ENCODE data around the gene ARRDC1.
"Not testable (repeated sequence)": the region's sequence is repeated elsewhere in the genome, so short reads cannot be mapped to it uniquely, and the experiment has no call there.

ARRDC1 gene, protein sequence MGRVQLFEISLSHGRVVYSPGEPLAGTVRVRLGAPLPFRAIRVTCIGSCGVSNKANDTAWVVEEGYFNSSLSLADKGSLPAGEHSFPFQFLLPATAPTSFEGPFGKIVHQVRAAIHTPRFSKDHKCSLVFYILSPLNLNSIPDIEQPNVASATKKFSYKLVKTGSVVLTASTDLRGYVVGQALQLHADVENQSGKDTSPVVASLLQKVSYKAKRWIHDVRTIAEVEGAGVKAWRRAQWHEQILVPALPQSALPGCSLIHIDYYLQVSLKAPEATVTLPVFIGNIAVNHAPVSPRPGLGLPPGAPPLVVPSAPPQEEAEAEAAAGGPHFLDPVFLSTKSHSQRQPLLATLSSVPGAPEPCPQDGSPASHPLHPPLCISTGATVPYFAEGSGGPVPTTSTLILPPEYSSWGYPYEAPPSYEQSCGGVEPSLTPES

DNA sequence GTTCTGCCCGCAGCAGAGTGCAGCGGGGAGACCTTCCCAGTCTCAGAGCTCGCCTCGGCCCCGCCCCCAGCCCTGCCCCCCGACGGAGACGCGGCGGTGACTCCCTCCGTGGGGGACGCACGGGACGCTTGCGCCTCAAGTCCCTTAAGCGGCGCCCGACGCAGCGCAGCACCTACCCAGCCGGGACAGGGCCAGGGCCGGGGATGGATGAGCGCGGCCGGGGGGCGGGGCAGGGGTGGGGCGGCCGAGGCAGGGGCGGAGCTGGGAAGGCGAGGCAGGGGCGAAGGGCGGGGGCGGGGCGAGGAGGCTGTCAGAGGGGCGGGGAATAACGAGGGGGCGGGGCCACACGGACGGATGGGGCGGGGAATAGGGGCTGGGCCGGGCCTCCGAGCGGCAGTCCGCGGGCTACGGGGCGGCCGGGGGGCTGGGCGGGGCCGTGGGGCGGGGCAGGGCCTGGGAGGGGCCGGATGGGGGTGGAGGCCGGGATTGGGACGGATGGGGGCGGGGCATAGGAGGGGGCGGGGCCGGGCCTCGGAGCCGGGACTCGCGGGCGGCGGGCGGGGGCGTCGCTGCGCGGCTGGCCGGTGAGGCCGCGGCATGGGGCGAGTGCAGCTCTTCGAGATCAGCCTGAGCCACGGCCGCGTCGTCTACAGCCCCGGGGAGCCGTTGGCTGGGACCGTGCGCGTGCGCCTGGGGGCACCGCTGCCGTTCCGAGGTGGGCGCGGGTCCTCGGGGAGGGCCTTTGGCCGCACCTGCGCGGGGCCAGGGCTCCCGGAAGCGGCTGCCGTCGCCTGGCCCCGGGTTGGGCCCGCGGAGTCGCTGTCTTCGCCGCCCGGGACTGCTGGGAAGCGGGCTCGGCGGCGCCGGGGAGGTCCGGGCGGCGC, at the start of gene ARRDC1:
Gene ARRDC1 (plus strand): TSS at position 566 of the 884 bp plus-strand sequence. CDS start 32 bp downstream, at position 598.
- DNase-seq (ENCODE audit: low read depth), result no peak

DNA sequence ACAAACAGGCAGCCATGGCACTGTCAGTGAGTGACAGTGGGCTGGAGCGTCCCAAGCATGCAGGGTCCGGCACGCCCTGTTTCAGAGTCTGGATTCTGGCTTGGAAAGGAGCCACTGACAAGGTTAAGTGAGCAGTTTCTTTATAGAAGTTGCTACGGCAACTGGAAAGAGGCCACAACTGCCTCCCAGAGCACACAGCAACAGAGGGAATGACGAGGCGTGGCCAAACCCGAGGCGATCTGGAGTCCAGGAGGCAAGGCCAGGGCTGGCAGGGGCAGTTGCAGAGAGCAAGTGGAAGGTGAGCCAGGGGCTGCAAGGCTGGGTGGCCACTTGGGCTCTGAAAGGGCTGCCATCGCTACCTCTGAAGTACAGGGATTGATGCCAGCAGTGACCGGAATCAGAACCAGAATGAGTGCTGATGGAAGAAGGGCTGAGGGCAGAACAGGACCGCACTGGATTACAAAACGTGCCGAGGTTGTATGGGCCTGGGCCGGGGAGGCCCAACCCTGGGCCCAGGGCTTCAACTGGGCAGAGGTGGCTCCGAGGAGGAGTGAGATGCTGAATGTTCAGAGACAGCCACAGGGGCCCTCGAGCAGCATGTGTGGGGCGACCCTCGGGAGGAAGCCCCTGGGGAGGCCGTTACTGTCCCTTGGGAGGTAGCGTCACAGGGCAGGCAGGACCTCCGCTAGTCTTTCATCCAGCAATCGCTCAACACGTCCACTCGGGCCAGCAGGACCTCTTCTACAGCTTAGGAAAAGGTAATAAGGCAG, 49.2 kb upstream of the ARRDC1 start:
- no peak for DNase-seq (ENCODE audit: low read depth)

- DNase-seq (ENCODE audit: low read depth), result no peak
Observed at GRCh38 chr9:137558127-137558526, 47.4 kb upstream of the ARRDC1 start.

GRCh38 chr9:137564134-137564533, 41.4 kb upstream of the ARRDC1 start:
- no peak for DNase-seq (ENCODE audit: low read depth)

DNA sequence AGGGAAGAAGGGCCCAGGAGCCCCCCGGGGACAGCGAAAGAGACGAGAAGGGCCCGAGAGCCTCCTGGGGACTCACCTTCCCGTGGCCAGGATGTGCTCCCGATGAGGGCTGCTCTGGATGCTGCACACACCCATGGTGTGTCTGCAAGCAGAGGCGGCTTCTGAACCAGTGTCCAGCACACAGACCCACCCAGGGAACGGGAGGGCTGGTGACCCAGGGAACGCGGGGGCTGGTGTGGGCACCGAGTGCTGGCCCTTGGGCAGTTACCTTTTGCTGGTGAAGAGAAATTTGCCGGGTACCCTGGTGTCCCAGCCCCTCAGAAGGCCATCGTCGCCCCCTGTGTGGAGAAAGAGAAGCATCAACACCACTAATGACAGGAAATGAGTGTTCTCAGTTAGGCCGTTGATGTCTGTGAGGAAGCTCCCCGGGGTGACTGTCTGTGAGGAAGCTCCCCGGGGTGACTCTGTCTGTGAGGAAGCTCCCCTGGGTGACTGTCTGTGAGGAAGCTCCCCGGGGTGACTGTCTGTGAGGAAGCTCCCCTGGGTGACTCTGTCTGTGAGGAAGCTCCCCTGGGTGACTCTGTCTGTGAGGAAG, 40.6 kb upstream of the ARRDC1 start:
- DNase-seq (ENCODE audit: low read depth), result no peak

- not testable (repeated sequence) for DNase-seq (ENCODE audit: low read depth)
Observed at GRCh38 chr9:137568445-137568844, 37.0 kb upstream of the ARRDC1 start.

DNA sequence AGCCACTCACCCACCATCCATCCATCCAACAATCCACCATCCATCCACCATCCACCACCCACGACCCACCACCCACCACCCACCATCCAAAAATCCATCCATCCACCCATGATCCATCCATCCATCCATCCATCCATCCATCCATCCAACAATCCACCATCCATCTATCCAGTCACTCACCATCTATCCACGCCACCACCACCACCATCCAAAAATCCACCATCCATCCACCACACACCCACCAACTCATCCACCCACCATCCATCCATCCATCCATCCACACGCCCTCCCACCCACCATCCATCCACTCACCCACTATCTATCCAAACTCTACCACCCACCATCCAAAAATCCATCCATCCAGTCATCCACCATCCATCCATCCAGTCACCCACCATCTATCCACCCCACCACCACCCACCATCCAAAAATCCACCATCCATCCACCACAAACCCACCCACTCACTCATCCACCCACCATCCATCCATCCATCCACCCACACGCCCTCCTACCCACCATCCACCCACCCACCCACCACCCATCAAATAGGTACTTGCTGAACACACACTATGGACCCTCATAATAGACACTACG, 35.8 kb upstream of the ARRDC1 start:
- no peak for DNase-seq (ENCODE audit: low read depth)

- DNase-seq (ENCODE audit: low read depth), result no peak
Observed at GRCh38 chr9:137570566-137570965, 34.9 kb upstream of the ARRDC1 start.

- DNase-seq (ENCODE audit: low read depth), result no peak
Observed at GRCh38 chr9:137574192-137574591, 31.3 kb upstream of the ARRDC1 start.

DNA sequence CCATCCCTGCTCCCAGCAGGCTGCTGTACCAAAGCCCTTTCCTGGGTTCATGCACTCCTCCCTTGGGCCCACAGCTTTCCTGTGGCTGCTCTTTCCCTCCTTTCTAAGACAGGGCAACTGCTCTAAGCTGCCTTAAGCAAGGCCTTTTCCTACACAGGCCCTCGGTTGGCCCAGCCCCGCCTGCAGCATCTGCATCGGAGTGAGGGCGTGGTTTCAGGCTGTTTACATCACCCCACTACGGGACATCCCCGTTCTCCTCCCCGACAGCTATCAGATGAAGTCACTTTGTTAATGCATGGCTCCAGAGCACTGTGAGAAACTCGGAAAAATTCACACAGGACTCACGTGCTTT, 30.1 kb upstream of the ARRDC1 start:
- no peak for DNase-seq (ENCODE audit: low read depth)

DNA sequence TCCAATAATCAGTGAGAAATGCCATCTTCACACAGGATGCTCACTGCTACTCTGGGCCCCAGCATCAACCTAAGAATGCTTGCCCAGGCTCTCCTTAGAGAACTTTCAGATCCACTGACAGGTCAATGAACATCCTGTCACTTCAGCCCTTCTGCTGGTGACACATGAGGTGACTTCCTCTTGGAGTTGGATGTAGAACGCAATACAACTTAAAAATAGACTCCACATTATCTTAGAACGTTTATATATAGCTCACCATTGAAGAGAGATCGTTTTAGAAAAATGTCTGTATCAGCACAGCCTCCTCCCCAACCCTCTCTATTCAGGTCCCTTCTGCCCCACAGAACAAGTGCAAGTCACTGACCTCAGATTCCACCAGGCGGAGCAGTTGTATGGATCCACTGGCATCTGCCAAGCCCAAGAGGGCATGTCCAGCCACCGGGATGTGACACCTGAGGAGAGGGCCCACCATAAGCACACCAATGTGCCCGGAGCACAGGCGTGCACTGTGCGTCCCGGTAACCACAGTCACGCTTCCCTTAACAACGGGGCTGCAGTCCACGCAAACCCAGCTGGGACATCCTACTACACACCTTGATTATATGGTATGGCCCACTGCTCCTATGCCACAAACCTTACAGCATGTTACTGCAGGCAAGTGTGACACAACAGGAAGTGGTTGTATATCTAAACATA, 29.6 kb upstream of the ARRDC1 start:
- DNase-seq (ENCODE audit: low read depth), result no peak

DNA sequence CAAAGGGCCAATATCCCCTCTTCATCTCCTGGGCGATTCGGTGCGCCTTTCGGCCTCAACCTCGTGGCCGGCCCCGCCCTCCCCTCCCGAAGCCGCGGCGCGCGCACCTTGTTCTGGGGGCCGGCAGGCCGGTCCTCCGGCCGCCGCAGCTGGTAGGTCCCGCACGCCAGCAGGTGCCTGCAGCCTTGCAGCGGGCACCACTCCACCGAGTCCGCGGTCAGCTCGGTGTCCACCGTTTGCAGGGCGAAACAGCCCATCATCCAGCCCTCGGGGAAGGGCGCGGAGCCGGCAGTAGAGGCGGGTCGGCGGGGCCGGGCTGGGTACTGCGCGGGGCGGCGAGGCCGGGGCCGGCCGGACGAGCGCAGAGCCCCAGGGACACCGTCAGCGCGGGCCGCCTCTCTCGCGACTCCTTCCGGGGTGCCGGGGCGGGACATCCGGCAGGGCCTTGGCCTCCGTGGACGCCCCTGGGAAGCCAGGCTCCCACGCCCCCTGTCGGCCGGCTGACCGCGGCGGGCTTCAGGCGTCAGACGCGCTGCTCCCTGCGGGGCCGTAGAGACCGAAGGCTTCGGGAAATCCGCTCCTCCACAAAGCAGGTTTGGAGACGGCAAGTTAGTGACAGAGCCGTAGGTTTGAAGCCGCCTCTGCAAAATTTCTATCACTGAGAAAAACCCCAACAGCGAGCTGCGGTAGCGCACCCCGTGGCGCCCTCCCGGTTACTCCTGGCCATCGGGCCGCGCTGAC, 26.8 kb upstream of the ARRDC1 start, which contains the start of gene DPH7:
Gene DPH7 (minus strand): TSS at position 408 of the 741 bp plus-strand sequence. CDS start 148 bp downstream, at position 260.
- peak; percentile 31 for DNase-seq (ENCODE audit: low read depth)

- DNase-seq (ENCODE audit: low read depth), result no peak
Observed at GRCh38 chr9:137579259-137579604, 26.3 kb upstream of the ARRDC1 start.

GRCh38 chr9:137580209-137580953, 25.1 kb upstream of the ARRDC1 start:
- no peak for DNase-seq (ENCODE audit: low read depth)

DNA sequence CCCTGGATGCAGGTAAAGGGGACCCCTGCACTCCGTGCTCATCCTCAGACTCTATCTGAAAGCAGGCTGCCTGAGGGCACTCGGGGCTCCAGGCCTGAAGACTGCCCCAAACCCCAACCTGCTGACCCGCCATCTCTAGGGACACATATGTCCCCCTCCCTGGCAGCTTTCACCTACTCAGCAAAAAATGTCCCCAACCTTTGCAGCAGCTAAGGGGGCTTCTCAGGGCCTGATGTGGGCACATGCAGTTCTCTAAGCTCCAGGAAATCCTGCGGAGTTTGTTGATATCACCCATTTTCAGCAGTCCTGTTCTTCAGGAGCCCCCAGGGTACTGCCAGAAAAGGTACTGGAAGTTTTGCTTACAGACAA, 24.5 kb upstream of the ARRDC1 start:
- DNase-seq (ENCODE audit: low read depth), result no peak

DNA sequence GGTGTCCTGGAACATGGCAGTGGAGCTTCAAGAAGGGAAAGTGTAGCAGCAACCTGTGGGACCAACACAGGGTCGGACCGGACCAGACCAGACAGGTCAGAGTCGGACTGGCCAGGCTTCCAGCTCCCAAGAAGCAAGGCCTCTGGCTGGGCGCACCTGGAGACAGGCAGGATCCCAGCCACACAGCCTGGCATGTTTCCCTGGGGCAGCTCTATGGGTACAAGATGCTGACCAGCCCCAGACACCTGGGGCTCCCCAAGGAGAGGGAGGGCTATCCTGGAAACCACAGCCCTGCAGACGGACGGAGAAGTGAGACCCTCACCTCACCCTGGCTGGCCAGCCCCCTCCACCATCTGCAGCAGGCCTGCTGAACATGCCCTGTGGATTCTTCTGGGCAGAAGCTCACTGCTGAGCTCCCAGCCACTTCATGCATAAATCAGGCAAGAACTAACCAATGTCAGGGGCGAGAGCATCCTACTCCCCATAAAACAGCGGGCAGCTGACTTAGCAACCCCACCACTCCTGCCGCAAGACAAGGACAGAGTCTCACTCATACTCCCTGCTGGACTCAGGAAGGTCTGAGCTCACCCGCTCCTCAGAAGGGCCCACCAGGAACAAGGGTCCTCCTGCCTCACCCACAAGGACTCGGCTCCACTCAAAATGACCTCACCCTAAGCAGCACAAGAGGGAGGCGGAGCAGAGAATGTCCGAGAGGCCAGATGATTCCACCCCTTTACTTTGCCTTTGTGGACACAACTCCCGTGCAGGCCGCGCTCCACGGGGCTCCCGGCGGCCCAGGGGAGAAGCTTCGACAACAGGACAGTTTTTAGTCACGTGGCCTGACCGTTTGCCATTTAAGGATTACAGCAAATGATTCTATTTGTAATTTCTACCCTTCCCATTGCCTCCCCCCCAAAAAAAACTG, 23.9 kb upstream of the ARRDC1 start:
- DNase-seq (ENCODE audit: low read depth), result no peak

DNA sequence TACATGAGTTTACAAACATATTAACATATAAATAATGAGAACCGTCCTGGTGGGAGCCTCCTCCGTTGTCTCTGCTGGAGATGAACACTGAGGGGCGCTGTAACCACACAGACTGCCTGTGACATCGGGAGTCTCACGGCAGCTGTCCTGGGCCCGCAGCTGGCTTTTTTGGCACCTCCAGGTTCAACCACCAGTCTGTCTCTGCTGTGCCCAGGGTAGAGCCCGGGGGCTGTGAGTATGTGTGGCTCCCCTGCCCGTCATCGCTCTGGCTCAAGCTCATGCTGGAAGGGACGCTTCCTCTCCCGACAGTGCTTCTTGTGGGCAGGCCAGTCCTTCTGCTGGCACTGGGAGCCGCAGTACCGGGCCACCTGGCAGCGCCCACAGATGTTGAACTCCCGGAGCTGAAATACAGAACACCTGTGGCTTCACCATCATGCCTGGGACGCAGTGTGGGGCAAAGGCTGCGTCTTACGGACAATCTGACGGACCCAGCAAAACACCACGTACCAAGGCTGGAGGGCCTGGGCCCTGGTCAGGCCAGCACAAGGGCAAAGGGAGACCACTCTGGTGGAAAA, 23.1 kb upstream of the ARRDC1 start:
- DNase-seq (ENCODE audit: low read depth), result no peak

- DNase-seq (ENCODE audit: low read depth), result no peak
Observed at GRCh38 chr9:137583347-137583746, 22.1 kb upstream of the ARRDC1 start.

All from non-pigmented ciliary epithelial cell (primary cell).